ENCODE measurements around the gene FLVCR1. TPM values are rescaled to one million over a fixed set of nuclear protein-coding genes. Genes with fewer than 3 reads are reported as not detected.

Gene FLVCR1
- total RNA-seq, 2 donors from 2014 or later = 47.3 to 49.2 TPM

- Histone ChIP-seq H3K27ac (ENCODE audit: low read depth, low read length) (no peak overlapping the region), H3K9ac (ENCODE audit: extremely low read depth, low read length, poor library complexity, severe bottlenecking) (no peak overlapping the region), H3K36me3 (ENCODE audit: control insufficient read depth, insufficient read depth, low read length) (peaks cover 90% of the 10 kb centered on the region), H3K4me1 (ENCODE audit: control insufficient read depth, insufficient read depth, low read length) (no peaks in the 10 kb centered on the region), H3K4me3 (ENCODE audit: low read length) (no peak overlapping the region), H3K9me3 (ENCODE audit: control insufficient read depth, low read length) (peaks cover 6% of the 10 kb centered on the region), H3K27me3 (ENCODE audit: control insufficient read depth, insufficient read depth, low read length, poor library complexity, severe bottlenecking) (no peaks in the 10 kb centered on the region)
- DNase-seq = no peak
- no peak overlapping the region for H3K27ac Mint-ChIP-seq
- H3K9me3 Mint-ChIP-seq = no peaks in the 10 kb centered on the region
- peaks cover 78% of the 10 kb centered on the region for H3K36me3 Mint-ChIP-seq (ENCODE audit: low read depth)
- no peak overlapping the region for H3K4me3 Mint-ChIP-seq
- 73 to 89% methylated on average over 3 to 4 of the region's 4 CpGs for WGBS, 2 experiments (ENCODE audit: insufficient coverage in 1 of 2, insufficient read length in 1 of 2)
- no peaks in the 10 kb centered on the region for H3K27me3 Mint-ChIP-seq (ENCODE audit: insufficient read depth)
- TF ChIP-seq CTCF (conservative IDR thresholded peaks at IDR 0.05) = no peak
- H3K4me1 Mint-ChIP-seq = peaks cover 7% of the 10 kb centered on the region
Measured at GRCh38 chr1:212884592-212884991, 26.5 kb downstream of the FLVCR1 start.

GRCh38 chr1:212892108-212892507, 34.0 kb downstream of the FLVCR1 start:
- WGBS, 2 experiments (ENCODE audit: insufficient coverage in 1 of 2, insufficient read length in 1 of 2) = 94% methylated on average over 1 of the region's 1 CpG; no CpG with 5 or more reads in 1 of the 2 experiments
- no peaks in the 10 kb centered on the region for H3K4me1 ChIP-seq (ENCODE audit: control insufficient read depth, insufficient read depth, low read length)

GRCh38 chr1:212899845-212900244, 41.8 kb downstream of the FLVCR1 start:
- 93 to 100% methylated on average over 1 of the region's 1 CpG for WGBS, 2 experiments (ENCODE audit: insufficient coverage in 1 of 2, insufficient read length in 1 of 2)
- Histone ChIP-seq H3K9ac (ENCODE audit: extremely low read depth, low read length, poor library complexity, severe bottlenecking) (no peak overlapping the region), H3K4me3 (ENCODE audit: low read length) (peak overlapping the region; percentile 50), H3K27me3 (ENCODE audit: control insufficient read depth, insufficient read depth, low read length, poor library complexity, severe bottlenecking) (no peaks in the 10 kb centered on the region), H3K9me3 (ENCODE audit: control insufficient read depth, low read length) (peaks cover 88% of the 10 kb centered on the region), H3K36me3 (ENCODE audit: control insufficient read depth, insufficient read depth, low read length) (peaks cover 58% of the 10 kb centered on the region), H3K27ac (ENCODE audit: low read depth, low read length) (no peak overlapping the region), H3K4me1 (ENCODE audit: control insufficient read depth, insufficient read depth, low read length) (no peaks in the 10 kb centered on the region)
- Mint-ChIP-seq H3K4me3 (no peak overlapping the region), H3K4me1 (peaks cover 7% of the 10 kb centered on the region), H3K27ac (peak overlapping the region; percentile 16), H3K9me3 (peaks cover 51% of the 10 kb centered on the region), H3K36me3 (ENCODE audit: low read depth) (peaks cover 83% of the 10 kb centered on the region), H3K27me3 (ENCODE audit: insufficient read depth) (no peaks in the 10 kb centered on the region)
- TF ChIP-seq CTCF (conservative IDR thresholded peaks at IDR 0.05) = no peak
- no peak for DNase-seq

More at GRCh38 chr1:212892108-212892507, 34.0 kb downstream of the FLVCR1 start:
- Mint-ChIP-seq H3K9me3 (no peaks in the 10 kb centered on the region), H3K4me1 (no peaks in the 10 kb centered on the region), H3K4me3 (no peak overlapping the region), H3K27me3 (ENCODE audit: insufficient read depth) (no peaks in the 10 kb centered on the region), H3K36me3 (ENCODE audit: low read depth) (peaks cover 93% of the 10 kb centered on the region), H3K27ac (no peak overlapping the region)
- TF ChIP-seq CTCF (conservative IDR thresholded peaks at IDR 0.05) = no peak
- no peak overlapping the region for H3K9ac ChIP-seq (ENCODE audit: extremely low read depth, low read length, poor library complexity, severe bottlenecking)
- no peak for DNase-seq
- peaks cover 96% of the 10 kb centered on the region for H3K36me3 ChIP-seq (ENCODE audit: control insufficient read depth, insufficient read depth, low read length)
- H3K27me3 ChIP-seq (ENCODE audit: control insufficient read depth, insufficient read depth, low read length, poor library complexity, severe bottlenecking) = no peaks in the 10 kb centered on the region
- peaks cover 41% of the 10 kb centered on the region for H3K9me3 ChIP-seq (ENCODE audit: control insufficient read depth, low read length)
- H3K27ac ChIP-seq (ENCODE audit: low read depth, low read length) = no peak overlapping the region
- no peak overlapping the region for H3K4me3 ChIP-seq (ENCODE audit: low read length)
